Astrocyte (in vitro differentiated cells and primary cell): ENCODE measurements around the gene SRCAP. TPM values are rescaled to one million over a fixed set of nuclear protein-coding genes. Genes with fewer than 3 reads are reported as not detected.
A peak's percentile ranks its signal among the peaks of the same experiment; 100 is the strongest.

ENCODE experiments used
- DNase-seq: peaks from one replicate; pipeline ENCODE4 v3.0.0-alpha.2; 2010; ENCODE audit warnings: low read depth
- FAIRE-seq: peaks from 2 replicates; lab custom pipeline; 2011; peaks lifted over from hg19 to GRCh38; lab: Jason Lieb, UNC
- H2AFZ ChIP-seq: 2 replicates; pipeline ENCODE4 v1.6.0; 2012; ENCODE audit warnings: low read depth, low read length, inconsistent platforms
- H3K27ac ChIP-seq: 2 replicates; pipeline ENCODE4 v1.5.1; 2011; ENCODE audit warnings: low read depth, low read length, inconsistent platforms
- H3K27me3 ChIP-seq: 2 replicates; pipeline ENCODE4 v1.6.0; 2011; ENCODE audit warnings: low read length, inconsistent platforms; ENCODE audit not compliant: insufficient read depth
- H3K36me3 ChIP-seq: 2 replicates; pipeline ENCODE4 v1.5.1; 2011; ENCODE audit warnings: low read length, inconsistent platforms; ENCODE audit not compliant: insufficient read depth
- H3K4me1 ChIP-seq: 2 replicates; pipeline ENCODE4 v1.5.1; 2011; ENCODE audit warnings: low read length, inconsistent platforms; ENCODE audit not compliant: insufficient read depth
- H3K4me2 ChIP-seq: 2 replicates; pipeline ENCODE4 v1.6.0; 2012; ENCODE audit warnings: low read length, inconsistent platforms
- H3K4me3 ChIP-seq: 2 replicates; pipeline ENCODE4 v1.5.1; 2011; ENCODE audit warnings: low read depth, mild to moderate bottlenecking, low read length, inconsistent platforms; ENCODE audit not compliant: insufficient read depth
- H3K79me2 ChIP-seq: 2 replicates; pipeline ENCODE4 v1.6.0; 2012; ENCODE audit warnings: mild to moderate bottlenecking, low read length, inconsistent platforms; ENCODE audit not compliant: insufficient read depth
- H3K9ac ChIP-seq: 2 replicates; pipeline ENCODE4 v1.6.0; 2012; ENCODE audit warnings: mild to moderate bottlenecking, low read length, inconsistent platforms
- H3K9me3 ChIP-seq: 2 replicates; pipeline ENCODE4 v1.5.1; 2012; ENCODE audit warnings: low read depth, mild to moderate bottlenecking, low read length, inconsistent platforms; ENCODE audit not compliant: insufficient read depth
- H4K20me1 ChIP-seq: 2 replicates; pipeline ENCODE4 v1.6.0; 2012; ENCODE audit warnings: low read length, inconsistent platforms; ENCODE audit not compliant: insufficient read depth
- H3K27ac Mint-ChIP-seq: one replicate; pipeline ENCODE4 v1.8.0; 2021; ENCODE audit warnings: mild to moderate bottlenecking, mixed read lengths; ENCODE audit not compliant: unreplicated experiment
- H3K27me3 Mint-ChIP-seq: one replicate; pipeline ENCODE4 v1.8.0; 2021; ENCODE audit warnings: low read depth, mixed read lengths; ENCODE audit not compliant: unreplicated experiment
- H3K36me3 Mint-ChIP-seq: one replicate; pipeline ENCODE4 v1.8.0; 2021; ENCODE audit warnings: low read depth, mixed read lengths; ENCODE audit not compliant: unreplicated experiment
- H3K4me1 Mint-ChIP-seq: one replicate; pipeline ENCODE4 v1.8.0; 2021; ENCODE audit warnings: low read depth, mixed read lengths; ENCODE audit not compliant: unreplicated experiment
- H3K4me3 Mint-ChIP-seq: one replicate; pipeline ENCODE4 v1.8.0; 2021; ENCODE audit warnings: mild to moderate bottlenecking, moderate library complexity, mixed read lengths; ENCODE audit not compliant: unreplicated experiment
- H3K9me3 Mint-ChIP-seq: one replicate; pipeline ENCODE4 v1.8.0; 2021; ENCODE audit warnings: mild to moderate bottlenecking, mixed read lengths; ENCODE audit not compliant: unreplicated experiment
- EZH2 ChIP-seq: IDR thresholded peaks from 2 replicates; pipeline ENCODE4 v1.6.1; 2012; ENCODE audit warnings: mild to moderate bottlenecking, low read length, inconsistent platforms; ENCODE audit not compliant: insufficient read depth
- total RNA-seq: library from RNA; stranded (reverse); gene quantifications from 2 replicates; pipeline ENCODE4 v1.2.1, GENCODE V29; 2021
- TF ChIP-seq, protein P1 (sequence below): IDR thresholded peaks from 2 replicates; pipeline ENCODE4 v1.5.1; 2011; ENCODE audit warnings: low read depth, mild to moderate bottlenecking, inconsistent platforms, low read length, moderate library complexity; ENCODE audit not compliant: insufficient read depth

Gene SRCAP
- total RNA-seq, 1 donor from 2014 or later: 50.4 TPM

DNA sequence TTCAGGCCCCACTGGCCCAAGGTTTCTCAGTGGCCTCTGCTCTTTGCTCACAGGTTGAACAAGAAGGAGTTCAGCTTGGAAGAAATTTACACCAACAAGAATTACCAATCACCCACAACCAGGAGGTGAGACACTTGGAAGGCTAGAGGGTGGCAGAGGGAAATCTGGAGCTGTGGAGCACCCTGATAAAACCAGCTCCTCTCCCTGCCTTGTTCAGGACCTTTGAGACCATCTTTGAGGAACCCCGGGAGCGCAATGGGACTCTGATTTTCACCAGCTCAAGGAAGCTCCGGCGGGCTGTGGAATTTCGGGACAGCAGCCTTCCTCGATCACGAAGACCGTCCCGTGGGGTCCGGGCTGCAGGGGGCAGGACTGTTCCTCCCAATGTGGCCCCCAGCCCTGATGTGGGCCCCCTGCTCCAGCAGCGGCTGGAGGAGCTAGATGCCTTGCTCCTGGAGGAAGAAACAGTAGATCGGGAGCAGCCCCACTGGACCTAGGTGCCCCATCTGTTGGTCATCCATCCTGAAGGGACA is 43.1 kb upstream of the SRCAP start:
- Histone ChIP-seq H3K27ac (no peak overlapping the region), H2AFZ (no peak overlapping the region), H3K4me2 (no peak overlapping the region), H3K79me2 (peaks cover 35% of the 10 kb centered on the region), H3K27me3 (no peaks in the 10 kb centered on the region), H4K20me1 (peaks cover 19% of the 10 kb centered on the region), H3K4me3 (no peak overlapping the region), H3K4me1 (peaks cover 16% of the 10 kb centered on the region), H3K9ac (no peak overlapping the region), H3K9me3 (no peaks in the 10 kb centered on the region), H3K36me3 (peaks cover 17% of the 10 kb centered on the region)
- no peak for FAIRE-seq
- Mint-ChIP-seq H3K27me3 (no peaks in the 10 kb centered on the region), H3K9me3 (no peaks in the 10 kb centered on the region), H3K27ac (peak overlapping the region; percentile 34), H3K36me3 (peaks cover 13% of the 10 kb centered on the region), H3K4me1 (peaks cover 18% of the 10 kb centered on the region), H3K4me3 (no peak overlapping the region)
- TF ChIP-seq, protein P1, sequence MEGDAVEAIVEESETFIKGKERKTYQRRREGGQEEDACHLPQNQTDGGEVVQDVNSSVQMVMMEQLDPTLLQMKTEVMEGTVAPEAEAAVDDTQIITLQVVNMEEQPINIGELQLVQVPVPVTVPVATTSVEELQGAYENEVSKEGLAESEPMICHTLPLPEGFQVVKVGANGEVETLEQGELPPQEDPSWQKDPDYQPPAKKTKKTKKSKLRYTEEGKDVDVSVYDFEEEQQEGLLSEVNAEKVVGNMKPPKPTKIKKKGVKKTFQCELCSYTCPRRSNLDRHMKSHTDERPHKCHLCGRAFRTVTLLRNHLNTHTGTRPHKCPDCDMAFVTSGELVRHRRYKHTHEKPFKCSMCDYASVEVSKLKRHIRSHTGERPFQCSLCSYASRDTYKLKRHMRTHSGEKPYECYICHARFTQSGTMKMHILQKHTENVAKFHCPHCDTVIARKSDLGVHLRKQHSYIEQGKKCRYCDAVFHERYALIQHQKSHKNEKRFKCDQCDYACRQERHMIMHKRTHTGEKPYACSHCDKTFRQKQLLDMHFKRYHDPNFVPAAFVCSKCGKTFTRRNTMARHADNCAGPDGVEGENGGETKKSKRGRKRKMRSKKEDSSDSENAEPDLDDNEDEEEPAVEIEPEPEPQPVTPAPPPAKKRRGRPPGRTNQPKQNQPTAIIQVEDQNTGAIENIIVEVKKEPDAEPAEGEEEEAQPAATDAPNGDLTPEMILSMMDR: no peak
- TF ChIP-seq EZH2: no peak
- DNase-seq: no peak

DNA sequence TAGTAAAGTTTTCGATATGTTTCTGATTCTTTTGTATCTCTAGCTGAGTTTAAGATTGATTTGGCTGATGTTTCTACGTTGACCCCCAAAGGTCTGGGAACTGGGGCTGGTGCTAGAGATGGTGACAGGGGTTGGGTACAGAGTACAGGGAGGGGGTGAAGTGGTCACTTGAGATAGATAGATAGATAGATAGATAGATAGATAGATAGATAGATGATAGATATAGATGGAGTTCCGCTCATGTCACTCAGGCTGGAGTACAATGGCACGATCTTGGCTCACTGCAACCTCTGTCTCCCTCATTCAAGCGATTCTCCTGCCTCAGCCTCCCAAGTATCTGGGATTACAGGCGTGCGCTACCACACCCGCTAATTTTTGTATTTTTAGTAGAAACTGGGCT is 42.6 kb upstream of the SRCAP start:
- Histone ChIP-seq H3K4me2 (no peak overlapping the region), H3K9ac (no peak overlapping the region), H3K36me3 (peaks cover 17% of the 10 kb centered on the region), H3K4me3 (no peak overlapping the region), H3K27me3 (no peaks in the 10 kb centered on the region), H3K79me2 (peaks cover 37% of the 10 kb centered on the region), H3K4me1 (peaks cover 20% of the 10 kb centered on the region), H2AFZ (no peak overlapping the region), H4K20me1 (peaks cover 24% of the 10 kb centered on the region), H3K9me3 (no peaks in the 10 kb centered on the region), H3K27ac (no peak overlapping the region)
- Mint-ChIP-seq H3K4me3 (peak overlapping the region; percentile 29), H3K27me3 (no peaks in the 10 kb centered on the region), H3K27ac (no peak overlapping the region), H3K9me3 (no peaks in the 10 kb centered on the region), H3K4me1 (peaks cover 21% of the 10 kb centered on the region), H3K36me3 (peaks cover 17% of the 10 kb centered on the region)
- FAIRE-seq: no peak
- TF ChIP-seq, protein P1: no peak
- no peak for DNase-seq

DNA sequence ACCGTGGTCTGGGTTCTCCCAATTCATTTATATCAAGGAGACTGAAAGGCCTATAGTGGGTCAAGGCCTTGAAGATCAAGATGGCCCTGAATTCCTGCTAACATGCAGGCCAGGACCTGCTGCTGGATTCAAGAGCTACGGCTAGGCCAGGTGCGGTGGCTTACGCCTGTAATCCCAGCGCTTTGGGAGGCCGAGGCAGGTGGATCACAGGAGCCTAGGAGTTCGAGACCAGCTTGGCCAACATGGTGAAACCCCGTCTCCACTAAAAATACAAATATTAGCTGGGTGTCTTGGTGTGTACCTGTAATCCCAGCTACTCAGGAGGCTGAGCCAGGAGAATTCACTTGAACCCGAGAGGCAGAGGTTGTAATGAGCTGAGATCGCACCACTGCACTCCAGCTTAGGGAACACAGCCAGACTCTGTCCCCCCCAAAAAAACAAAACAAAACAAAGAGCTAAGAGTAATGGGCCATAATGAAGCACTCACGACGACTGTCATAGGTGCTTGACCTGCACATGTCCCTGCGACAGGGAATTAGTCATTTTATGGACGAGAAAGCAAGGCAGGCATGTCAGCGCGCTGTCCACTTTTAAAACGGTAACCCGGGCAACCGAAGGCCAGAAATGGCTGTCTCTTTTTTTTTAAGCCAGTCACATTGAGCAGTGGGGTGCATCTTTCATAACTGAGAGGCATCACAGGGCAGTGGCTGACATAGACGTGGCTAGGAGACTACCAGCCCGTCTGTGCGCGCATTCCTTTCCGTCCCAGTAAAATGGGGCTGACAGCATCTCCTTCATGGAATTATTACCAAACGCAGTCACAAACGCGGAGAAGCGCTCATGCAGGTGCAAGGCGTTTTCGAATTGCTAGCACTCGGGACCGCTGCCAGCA is 41.8 kb upstream of the SRCAP start:
- H3K27ac Mint-ChIP-seq: peak overlapping the region; percentile 89
- peaks cover 20% of the 10 kb centered on the region for H3K36me3 Mint-ChIP-seq
- Histone ChIP-seq H3K9ac (peak overlapping the region; percentile 63), H3K27ac (peak overlapping the region; percentile 59), H2AFZ (peak overlapping the region; percentile 69), H3K4me1 (peaks cover 21% of the 10 kb centered on the region), H3K4me3 (peak overlapping the region; percentile 55), H3K4me2 (peak overlapping the region; percentile 89), H4K20me1 (peaks cover 27% of the 10 kb centered on the region), H3K27me3 (no peaks in the 10 kb centered on the region), H3K79me2 (peaks cover 38% of the 10 kb centered on the region), H3K36me3 (peaks cover 22% of the 10 kb centered on the region), H3K9me3 (no peaks in the 10 kb centered on the region)
- H3K4me1 Mint-ChIP-seq: peaks cover 24% of the 10 kb centered on the region
- peak overlapping the region; percentile 79 for H3K4me3 Mint-ChIP-seq
- no peak for FAIRE-seq
- no peak for DNase-seq
- no peak for TF ChIP-seq EZH2
- TF ChIP-seq, protein P1: no peak
- H3K9me3 Mint-ChIP-seq: no peaks in the 10 kb centered on the region
- no peaks in the 10 kb centered on the region for H3K27me3 Mint-ChIP-seq
